HCT116 (cell line): ENCODE data around the gene CDK9.
"Not testable (repeated sequence)": the region's sequence is repeated elsewhere in the genome, so short reads cannot be mapped to it uniquely, and the experiment has no call there.

Experiments
- RAD21 ChIP-seq: IDR thresholded peaks from 2 replicates; pipeline ENCODE4 v1.6.1; 2012; ENCODE audit warnings: low read depth, mild to moderate bottlenecking
- TCF7L2 ChIP-seq: IDR thresholded peaks from 2 replicates; pipeline ENCODE4 v1.7.0; 2011; ENCODE audit warnings: borderline replicate concordance, inconsistent platforms; ENCODE audit not compliant: insufficient read depth, insufficient read length; ENCODE audit errors: extremely low read depth
- YY1 ChIP-seq: IDR thresholded peaks from 2 replicates; pipeline ENCODE4 v1.6.1; 2011; ENCODE audit warnings: low read length, low read depth, moderate library complexity, mild to moderate bottlenecking; ENCODE audit not compliant: insufficient replicate concordance; ENCODE audit errors: extremely low read depth
- TF ChIP-seq, protein P1 (sequence below), 3 experiments: fragments of 200-600 bp in 1 of 3; sonication (generic) in 1 of 3; IDR thresholded peaks in 2 of 3; conservative IDR thresholded peaks in 1 of 3; 2 replicates each; pipeline ENCODE4 v1.5.1; 2012 to 2017; ENCODE audit warnings: low read depth in 2 of 3, low read length in 2 of 3, antibody characterized with exemption in 1 of 3, borderline replicate concordance in 1 of 3, control low read depth in 1 of 3, mild to moderate bottlenecking in 1 of 3, mixed read lengths in 1 of 3, mixed run types in 1 of 3, moderate library complexity in 1 of 3; ENCODE audit not compliant: insufficient read depth in 1 of 3
- TF ChIP-seq, protein P2 (sequence below): IDR thresholded peaks from 2 replicates; pipeline ENCODE4 v1.6.1; 2012

DNA sequence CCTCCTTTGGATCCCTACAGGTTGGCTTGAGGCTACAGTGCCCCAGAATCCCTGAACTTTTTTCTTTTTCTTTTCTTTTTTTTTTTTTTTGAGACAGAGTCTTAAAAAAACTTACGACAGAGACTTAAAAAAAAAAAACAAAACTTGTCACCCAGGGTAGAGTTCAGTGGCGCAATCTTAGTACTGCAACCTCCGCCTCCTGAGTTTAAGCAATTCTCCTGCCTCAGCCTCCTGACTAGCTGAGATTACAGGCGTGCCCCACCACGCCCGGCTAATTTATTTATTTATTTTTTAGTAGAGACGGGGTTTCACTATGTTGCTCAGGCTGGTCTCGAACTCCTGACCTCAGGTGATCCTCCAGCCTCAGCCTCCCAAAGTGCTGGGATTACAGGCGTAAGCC lies 4.9 kb upstream of the CDK9 start:
- not testable (repeated sequence) for TF ChIP-seq YY1, TCF7L2, RAD21
- TF ChIP-seq, protein P1, sequence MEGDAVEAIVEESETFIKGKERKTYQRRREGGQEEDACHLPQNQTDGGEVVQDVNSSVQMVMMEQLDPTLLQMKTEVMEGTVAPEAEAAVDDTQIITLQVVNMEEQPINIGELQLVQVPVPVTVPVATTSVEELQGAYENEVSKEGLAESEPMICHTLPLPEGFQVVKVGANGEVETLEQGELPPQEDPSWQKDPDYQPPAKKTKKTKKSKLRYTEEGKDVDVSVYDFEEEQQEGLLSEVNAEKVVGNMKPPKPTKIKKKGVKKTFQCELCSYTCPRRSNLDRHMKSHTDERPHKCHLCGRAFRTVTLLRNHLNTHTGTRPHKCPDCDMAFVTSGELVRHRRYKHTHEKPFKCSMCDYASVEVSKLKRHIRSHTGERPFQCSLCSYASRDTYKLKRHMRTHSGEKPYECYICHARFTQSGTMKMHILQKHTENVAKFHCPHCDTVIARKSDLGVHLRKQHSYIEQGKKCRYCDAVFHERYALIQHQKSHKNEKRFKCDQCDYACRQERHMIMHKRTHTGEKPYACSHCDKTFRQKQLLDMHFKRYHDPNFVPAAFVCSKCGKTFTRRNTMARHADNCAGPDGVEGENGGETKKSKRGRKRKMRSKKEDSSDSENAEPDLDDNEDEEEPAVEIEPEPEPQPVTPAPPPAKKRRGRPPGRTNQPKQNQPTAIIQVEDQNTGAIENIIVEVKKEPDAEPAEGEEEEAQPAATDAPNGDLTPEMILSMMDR (IDR thresholded peaks at IDR 0.05 in 2 of 3, conservative IDR thresholded peaks at IDR 0.05 in 1 of 3; ENCODE audit: borderline replicate concordance in 1 of 3, insufficient read depth in 1 of 3, low read depth in 2 of 3, low read length in 2 of 3): not testable (repeated sequence)
- TF ChIP-seq, protein P2, sequence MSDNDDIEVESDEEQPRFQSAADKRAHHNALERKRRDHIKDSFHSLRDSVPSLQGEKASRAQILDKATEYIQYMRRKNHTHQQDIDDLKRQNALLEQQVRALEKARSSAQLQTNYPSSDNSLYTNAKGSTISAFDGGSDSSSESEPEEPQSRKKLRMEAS: not testable (repeated sequence)
